Endothelial cell of umbilical vein (primary cell): ENCODE data around the gene TECPR2. TPM values are rescaled to one million over a fixed set of nuclear protein-coding genes. Genes with fewer than 3 reads are reported as not detected.

Experiments
- BruUV-seq: library from RNA; stranded (reverse); fragments of 400-500 nt; replicated peaks from 2 replicates; lab custom pipeline; 2021; lab: Mats Ljungman, UMichigan
- CTCF ChIA-PET: fragments of 300-600, 350-600 bp; sonication (Branson Sonifier 250); formaldehyde crosslinking; loops from one replicate; lab custom pipeline; 2021; ENCODE audit warnings: antibody characterized with exemption, inconsistent platforms; lab: Charles Lee
- POLR2A ChIA-PET: fragments of 300-600, 350-600 bp; sonication (Branson Sonifier 250); formaldehyde crosslinking; loops from one replicate; lab custom pipeline; 2021; ENCODE audit warnings: antibody characterized with exemption, inconsistent platforms; lab: Charles Lee
- DNase-seq: peaks from one replicate; pipeline ENCODE4 v3.0.0-alpha.2; 2011; ENCODE audit warnings: low read depth, low spot score
- FAIRE-seq: peaks from 2 replicates; lab custom pipeline; 2011; peaks lifted over from hg19 to GRCh38; lab: Jason Lieb, UNC
- H2AFZ ChIP-seq: 2 replicates; pipeline ENCODE4 v1.6.0; 2012; ENCODE audit warnings: low read depth, low read length, control low read depth, inconsistent platforms
- H3K27ac ChIP-seq: 2 replicates; pipeline ENCODE4 v1.5.1; 2011; ENCODE audit warnings: low read depth, mild to moderate bottlenecking, control low read depth, low read length, moderate library complexity; ENCODE audit not compliant: insufficient read depth
- H3K27me3 ChIP-seq, 2 experiments: 2 replicates each; pipeline versions ENCODE4 v1.6.0 to v1.6.1; 2011; ENCODE audit warnings: low read length in 2 of 2, mixed read lengths in 1 of 2; ENCODE audit not compliant: control insufficient read depth in 2 of 2, insufficient read depth in 2 of 2
- H3K36me3 ChIP-seq, 2 experiments: 2 replicates in 1 of 2; 3 replicates in 1 of 2; pipeline ENCODE4 v1.5.1; 2011; ENCODE audit warnings: low read length in 2 of 2, mild to moderate bottlenecking in 1 of 2, moderate library complexity in 1 of 2; ENCODE audit not compliant: control insufficient read depth in 2 of 2, insufficient read depth in 2 of 2; ENCODE audit errors: extremely low read depth in 1 of 2
- H3K4me1 ChIP-seq: 3 replicates; pipeline ENCODE4 v1.5.1; 2011; ENCODE audit warnings: mild to moderate bottlenecking, low read length; ENCODE audit not compliant: control insufficient read depth, insufficient read depth; ENCODE audit errors: extremely low read depth
- H3K4me2 ChIP-seq: 2 replicates; pipeline ENCODE4 v1.6.1; 2011; ENCODE audit warnings: low read length, control low read depth, mixed read lengths; ENCODE audit not compliant: insufficient read depth
- H3K4me3 ChIP-seq, 3 experiments: fragments of 200-600 bp in 1 of 3; sonication (generic), shearing (Covaris generic) in 1 of 3; replicated peaks in 1 of 3; 2 replicates each; pipeline ENCODE4 v1.5.1; 2011 to 2016; ENCODE audit warnings: control low read depth in 3 of 3, low read length in 3 of 3, mild to moderate bottlenecking in 2 of 3, inconsistent platforms in 1 of 3, low read depth in 1 of 3, moderate library complexity in 1 of 3; ENCODE audit not compliant: insufficient read depth in 1 of 3
- H3K79me2 ChIP-seq: 2 replicates; pipeline ENCODE4 v1.6.0; 2012; ENCODE audit warnings: low read length, inconsistent platforms; ENCODE audit not compliant: control insufficient read depth, insufficient read depth
- H3K9ac ChIP-seq: replicated peaks from 2 replicates; pipeline ENCODE3; 2011; ENCODE audit warnings: low read length, control low read depth; ENCODE audit not compliant: insufficient read depth; ENCODE audit errors: extremely low read depth
- H3K9me1 ChIP-seq: replicated peaks from 3 replicates; pipeline ENCODE4 v1.6.0; 2011; ENCODE audit warnings: mild to moderate bottlenecking, low read length; ENCODE audit not compliant: control insufficient read depth, insufficient read depth; ENCODE audit errors: extremely low read depth
- H3K9me3 ChIP-seq: replicated peaks from 2 replicates; pipeline ENCODE4 v1.5.1; 2012; ENCODE audit warnings: low read length, inconsistent platforms; ENCODE audit not compliant: control insufficient read depth, insufficient read depth
- H4K20me1 ChIP-seq: replicated peaks from 2 replicates; pipeline ENCODE3; 2011; ENCODE audit warnings: mild to moderate bottlenecking, low read length; ENCODE audit not compliant: control insufficient read depth, insufficient read depth; ENCODE audit errors: extremely low read depth
- CTCF ChIP-seq, 2 donors: IDR thresholded peaks; 1 replicate in 1 of 2; 2 replicates in 1 of 2; pipeline ENCODE4 v1.5.1; 2011; ENCODE audit warnings: low read length in 2 of 2, mild to moderate bottlenecking in 2 of 2, moderate library complexity in 2 of 2, control low read depth in 1 of 2, inconsistent platforms in 1 of 2, low read depth in 1 of 2; ENCODE audit not compliant: insufficient read depth in 1 of 2; ENCODE audit errors: extremely low read depth in 1 of 2
- EZH2 ChIP-seq: IDR thresholded peaks from 2 replicates; pipeline ENCODE4 v1.6.1; 2012; ENCODE audit warnings: borderline replicate concordance, low read depth, mild to moderate bottlenecking, moderate library complexity, low read length, inconsistent platforms; ENCODE audit not compliant: severe bottlenecking
- FOS ChIP-seq: IDR thresholded peaks from 2 replicates; pipeline ENCODE4 v1.6.1; 2011; ENCODE audit warnings: mild to moderate bottlenecking, low read length, moderate library complexity, borderline replicate concordance; ENCODE audit not compliant: insufficient read depth
- GATA2 ChIP-seq: IDR thresholded peaks from 2 replicates; pipeline ENCODE4 v1.7.0; 2011; ENCODE audit warnings: low read depth, mild to moderate bottlenecking, moderate library complexity, mixed read lengths, low read length; ENCODE audit not compliant: insufficient read length, insufficient read depth
- JUN ChIP-seq: IDR thresholded peaks from 2 replicates; pipeline ENCODE4 v1.6.1; 2011; ENCODE audit warnings: borderline replicate concordance, low read depth; ENCODE audit not compliant: insufficient read length, insufficient read depth
- MAX ChIP-seq: IDR thresholded peaks from 2 replicates; pipeline ENCODE4 v1.6.1; 2011; ENCODE audit not compliant: insufficient read depth, insufficient read length
- MYC ChIP-seq: IDR thresholded peaks from one replicate; pipeline ENCODE4 v1.6.1; 2011; ENCODE audit warnings: mild to moderate bottlenecking, low read depth, low read length
- POLR2A ChIP-seq: IDR thresholded peaks from 2 replicates; pipeline ENCODE4 v1.6.1; 2012; ENCODE audit warnings: low read depth, mild to moderate bottlenecking, control low read depth, low read length
- POLR2AphosphoS5 ChIP-seq: IDR thresholded peaks from 2 replicates; pipeline ENCODE4 v1.6.1; 2012; ENCODE audit warnings: low read depth, mild to moderate bottlenecking, control low read depth, low read length, moderate library complexity; ENCODE audit not compliant: insufficient read depth
- dilution Hi-C: fragments of 300-500 bp; cut with MboI; formaldehyde crosslinking; loops from one replicate; pipeline ENCODE4 v1.15.0; 2019; ENCODE audit warnings: low sequenced_read_pairs; ENCODE audit not compliant: extremely low pct_ligation_motif_present
- intact Hi-C: fragments of 100-400 bp; cut with micrococcal nuclease; formaldehyde crosslinking; loops from one replicate; pipeline ENCODE4 v1.10.0; 2022
- polyA plus RNA-seq, 4 experiments: library from polyadenylated mRNA; depleted of rRNA in 3 of 4; stranded (reverse) in 3 of 4; unstranded in 1 of 4; fragments of >200 nt; gene quantifications; 2 replicates each; pipeline versions ENCODE4 v1.2.1 to v1.2.3, GENCODE V29; 2011 to 2012; ENCODE audit warnings: missing spikeins in 1 of 4
- total RNA-seq: library from RNA; stranded (reverse); gene quantifications from 2 replicates; pipeline ENCODE4 v1.2.3, GENCODE V29; 2021

The TECPR2 gene
- total and polyA plus RNA-seq, 2 donors (not counting 3 experiments of a cell fraction or from before 2014, with no cell fraction given), result 8.9 to 21.5 TPM

GRCh38 chr14:102426796-102427195, 64.1 kb downstream of the TECPR2 start:
- CTCF ChIA-PET, result interaction anchor here (1.7 kb wide), 1 partner anchor 11 kb away, joined by 6 read pairs; no protein-coding TSS in a partner anchor
- dilution Hi-C loops, result no loop called here

GRCh38 chr14:102427642-102428041, 64.9 kb downstream of the TECPR2 start:
- no peak overlapping the region for H3K27ac ChIP-seq
- no peaks in the 10 kb centered on the region for H3K9me3 ChIP-seq
- ChIA-PET CTCF (no interaction called here), POLR2A (no interaction called here)
- FAIRE-seq (no peak), DNase-seq (no peak)
- no peaks in the 10 kb centered on the region for H3K79me2 ChIP-seq
- no peak overlapping the region for H3K4me3 ChIP-seq
- intact Hi-C loops (no loop called here), dilution Hi-C loops (no loop called here)
- H2AFZ ChIP-seq, result no peak overlapping the region
- H3K4me1 ChIP-seq, result no peaks in the 10 kb centered on the region
- BruUV-seq, result no TSS peak
- TF ChIP-seq POLR2AphosphoS5, result no peak
- TF ChIP-seq JUN, result no peak
- no peak for TF ChIP-seq GATA2
- no peak for TF ChIP-seq MYC
- TF ChIP-seq POLR2A, result no peak
- TF ChIP-seq FOS, result no peak
- no peak for TF ChIP-seq CTCF (IDR thresholded peaks at IDR 0.05; ENCODE audit: extremely low read depth in 1 of 2, insufficient read depth in 1 of 2, low read depth in 1 of 2, low read length in 2 of 2)
- TF ChIP-seq MAX, result no peak
- TF ChIP-seq EZH2, result no peak
- H4K20me1 ChIP-seq, result no peaks in the 10 kb centered on the region
- no peaks in the 10 kb centered on the region for H3K27me3 ChIP-seq
- no peak overlapping the region for H3K9ac ChIP-seq
- H3K4me2 ChIP-seq, result no peak overlapping the region
- no peaks in the 10 kb centered on the region for H3K9me1 ChIP-seq
- peaks cover 0 to 8% of the 10 kb centered on the region in 2 experiments for H3K36me3 ChIP-seq

More at GRCh38 chr14:102426796-102427195, 64.1 kb downstream of the TECPR2 start:
- Histone ChIP-seq H3K79me2 (no peaks in the 10 kb centered on the region), H3K4me3 (no peak overlapping the region), H3K4me1 (no peaks in the 10 kb centered on the region), H3K4me2 (no peak overlapping the region), H2AFZ (no peak overlapping the region), H4K20me1 (no peaks in the 10 kb centered on the region), H3K27me3 (no peaks in the 10 kb centered on the region), H3K9me3 (no peaks in the 10 kb centered on the region), H3K9ac (no peak overlapping the region), H3K27ac (no peak overlapping the region), H3K9me1 (no peaks in the 10 kb centered on the region), H3K36me3 (peaks cover 0 to 8% of the 10 kb centered on the region in 2 experiments)
- TF ChIP-seq POLR2AphosphoS5 (no peak), GATA2 (no peak), MAX (no peak), MYC (no peak), JUN (no peak), EZH2 (no peak), POLR2A (no peak)
- BruUV-seq, result no TSS peak
- DNase-seq (no peak), FAIRE-seq (no peak)
- POLR2A ChIA-PET, result no interaction called here
- intact Hi-C loops, result no loop called here
